Measurements from ENCODE around the gene BSN.

Gene BSN

DNA sequence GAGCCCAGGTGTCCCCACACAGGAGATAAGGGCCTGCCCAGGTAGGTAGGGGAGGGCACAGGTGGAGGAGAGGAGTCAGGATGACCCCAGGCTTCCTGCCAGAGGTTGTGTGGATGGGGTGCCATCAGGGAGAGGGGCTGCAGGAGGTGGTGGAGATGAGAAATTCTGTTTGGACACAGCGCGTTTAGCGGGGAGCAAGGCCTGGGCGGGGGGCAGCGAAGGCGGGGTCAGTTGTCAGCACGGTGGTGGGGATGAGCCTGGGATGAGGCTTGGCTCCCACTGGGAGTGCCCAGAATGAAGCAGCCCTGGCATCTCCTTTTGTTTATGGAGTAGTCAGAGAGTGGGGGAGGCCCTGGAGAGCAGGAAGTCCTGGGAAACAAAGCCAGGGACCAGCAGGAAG lies 149.7 kb downstream of the BSN start:
- no peaks in the 10 kb centered on the region for H3F3A ChIP-seq (ENCODE audit: insufficient read depth)
- no peaks in the 10 kb centered on the region for H3K36me3 ChIP-seq (ENCODE audit: low read length)
- no peak overlapping the region for H3K9ac ChIP-seq (ENCODE audit: low read length)
- no peak overlapping the region for H2AFZ ChIP-seq (ENCODE audit: low read depth, low read length, severe bottlenecking)
- H3K79me2 ChIP-seq (ENCODE audit: insufficient read depth, low read length): no peaks in the 10 kb centered on the region
- no peak overlapping the region for H3K4me3 ChIP-seq (ENCODE audit: insufficient read depth, low read length, poor library complexity, severe bottlenecking)
- TF ChIP-seq EZH2phosphoT487 (conservative IDR thresholded peaks at IDR 0.05; ENCODE audit: low read length): no peak
- TF ChIP-seq, protein P1, sequence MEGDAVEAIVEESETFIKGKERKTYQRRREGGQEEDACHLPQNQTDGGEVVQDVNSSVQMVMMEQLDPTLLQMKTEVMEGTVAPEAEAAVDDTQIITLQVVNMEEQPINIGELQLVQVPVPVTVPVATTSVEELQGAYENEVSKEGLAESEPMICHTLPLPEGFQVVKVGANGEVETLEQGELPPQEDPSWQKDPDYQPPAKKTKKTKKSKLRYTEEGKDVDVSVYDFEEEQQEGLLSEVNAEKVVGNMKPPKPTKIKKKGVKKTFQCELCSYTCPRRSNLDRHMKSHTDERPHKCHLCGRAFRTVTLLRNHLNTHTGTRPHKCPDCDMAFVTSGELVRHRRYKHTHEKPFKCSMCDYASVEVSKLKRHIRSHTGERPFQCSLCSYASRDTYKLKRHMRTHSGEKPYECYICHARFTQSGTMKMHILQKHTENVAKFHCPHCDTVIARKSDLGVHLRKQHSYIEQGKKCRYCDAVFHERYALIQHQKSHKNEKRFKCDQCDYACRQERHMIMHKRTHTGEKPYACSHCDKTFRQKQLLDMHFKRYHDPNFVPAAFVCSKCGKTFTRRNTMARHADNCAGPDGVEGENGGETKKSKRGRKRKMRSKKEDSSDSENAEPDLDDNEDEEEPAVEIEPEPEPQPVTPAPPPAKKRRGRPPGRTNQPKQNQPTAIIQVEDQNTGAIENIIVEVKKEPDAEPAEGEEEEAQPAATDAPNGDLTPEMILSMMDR (IDR thresholded peaks at IDR 0.05; ENCODE audit: insufficient read depth, low read length, poor library complexity, severe bottlenecking): no peak
- H4K20me1 ChIP-seq (ENCODE audit: low read depth, low read length): no peaks in the 10 kb centered on the region
- H3K9me3 ChIP-seq (ENCODE audit: insufficient read depth, low read length): no peaks in the 10 kb centered on the region
- H3K4me2 ChIP-seq (ENCODE audit: low read depth, low read length, poor library complexity, severe bottlenecking): no peak overlapping the region
- H3K27me3 ChIP-seq (ENCODE audit: low read length): no peaks in the 10 kb centered on the region
- H3K27ac ChIP-seq (ENCODE audit: low read depth, low read length): no peak overlapping the region
- no peaks in the 10 kb centered on the region for H3K9me2 ChIP-seq (replicated peaks; ENCODE audit: insufficient read depth, low read length)

DNA sequence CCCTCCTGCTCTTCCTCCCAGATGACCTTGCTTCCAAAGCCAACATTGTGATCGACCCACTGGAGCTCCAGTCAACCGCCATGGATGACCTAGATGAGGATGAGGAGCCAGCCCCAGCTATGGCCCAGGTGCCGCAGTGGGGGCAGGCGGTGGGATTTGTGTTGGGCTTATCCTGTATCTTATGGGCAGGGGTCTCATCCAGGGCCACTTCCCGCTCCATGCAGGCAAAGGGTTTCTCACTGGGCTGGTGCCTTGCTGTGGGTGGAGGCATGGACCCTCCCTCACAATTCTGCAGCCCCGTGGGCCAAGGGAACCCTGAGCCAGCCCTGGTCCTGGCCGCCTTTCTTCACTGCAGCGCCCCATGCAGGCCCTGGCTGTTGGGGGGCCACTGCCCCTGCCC lies 150.4 kb downstream of the BSN start:
- H3K27ac ChIP-seq (ENCODE audit: low read depth, low read length): no peak overlapping the region
- no peak overlapping the region for H2AFZ ChIP-seq (ENCODE audit: low read depth, low read length, severe bottlenecking)
- no peak for TF ChIP-seq EZH2phosphoT487 (conservative IDR thresholded peaks at IDR 0.05; ENCODE audit: low read length)
- TF ChIP-seq, protein P1 (IDR thresholded peaks at IDR 0.05; ENCODE audit: insufficient read depth, low read length, poor library complexity, severe bottlenecking): no peak
- H3K9me3 ChIP-seq (ENCODE audit: insufficient read depth, low read length): no peaks in the 10 kb centered on the region
- no peak overlapping the region for H3K4me2 ChIP-seq (ENCODE audit: low read depth, low read length, poor library complexity, severe bottlenecking)
- no peaks in the 10 kb centered on the region for H3F3A ChIP-seq (ENCODE audit: insufficient read depth)
- no peaks in the 10 kb centered on the region for H3K36me3 ChIP-seq (ENCODE audit: low read length)
- no peak overlapping the region for H3K4me3 ChIP-seq (ENCODE audit: insufficient read depth, low read length, poor library complexity, severe bottlenecking)
- no peaks in the 10 kb centered on the region for H3K9me2 ChIP-seq (replicated peaks; ENCODE audit: insufficient read depth, low read length)
- no peak overlapping the region for H3K9ac ChIP-seq (ENCODE audit: low read length)
- H3K27me3 ChIP-seq (ENCODE audit: low read length): no peaks in the 10 kb centered on the region
- H4K20me1 ChIP-seq (ENCODE audit: low read depth, low read length): no peaks in the 10 kb centered on the region
- no peaks in the 10 kb centered on the region for H3K79me2 ChIP-seq (ENCODE audit: insufficient read depth, low read length)

DNA sequence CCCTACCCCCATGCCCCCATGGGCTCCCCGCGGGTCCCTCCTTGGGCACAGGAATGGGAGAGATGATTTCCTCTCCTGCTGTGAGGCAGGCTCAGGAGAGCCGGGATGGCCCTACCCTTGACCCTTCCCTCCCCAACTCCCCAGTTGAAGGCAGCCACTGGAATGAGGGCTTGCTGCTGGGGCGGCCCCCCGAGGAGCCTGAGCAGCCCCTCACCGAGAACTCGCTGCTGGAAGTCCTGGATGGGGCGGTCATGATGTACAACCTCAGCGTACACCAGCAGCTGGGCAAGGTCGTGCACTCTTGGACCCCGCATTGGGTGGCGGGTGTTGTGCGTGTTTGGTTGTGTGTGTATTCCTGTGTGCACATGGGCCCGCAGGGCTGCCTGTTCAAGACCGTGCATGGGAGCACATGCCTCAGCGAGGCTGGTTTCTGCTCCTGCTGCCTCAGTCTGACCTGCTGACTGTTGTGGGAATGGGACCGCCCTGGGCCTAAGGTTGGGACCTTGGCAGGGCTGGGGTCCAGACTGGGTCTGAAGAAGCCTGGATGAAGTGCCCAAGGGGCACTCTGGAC lies 151.2 kb downstream of the BSN start:
- Histone ChIP-seq H3K9me2 (replicated peaks; ENCODE audit: insufficient read depth, low read length) (no peaks in the 10 kb centered on the region), H3K27ac (ENCODE audit: low read depth, low read length) (no peak overlapping the region), H4K20me1 (ENCODE audit: low read depth, low read length) (no peaks in the 10 kb centered on the region), H3K79me2 (ENCODE audit: insufficient read depth, low read length) (no peaks in the 10 kb centered on the region), H3K27me3 (ENCODE audit: low read length) (no peaks in the 10 kb centered on the region), H3K9me3 (ENCODE audit: insufficient read depth, low read length) (no peaks in the 10 kb centered on the region), H3K4me3 (ENCODE audit: insufficient read depth, low read length, poor library complexity, severe bottlenecking) (no peak overlapping the region), H3K9ac (ENCODE audit: low read length) (no peak overlapping the region), H3K4me2 (ENCODE audit: low read depth, low read length, poor library complexity, severe bottlenecking) (no peak overlapping the region), H2AFZ (ENCODE audit: low read depth, low read length, severe bottlenecking) (no peak overlapping the region), H3F3A (ENCODE audit: insufficient read depth) (no peaks in the 10 kb centered on the region), H3K36me3 (ENCODE audit: low read length) (no peaks in the 10 kb centered on the region)
- no peak for TF ChIP-seq EZH2phosphoT487 (conservative IDR thresholded peaks at IDR 0.05; ENCODE audit: low read length)
- TF ChIP-seq, protein P1 (IDR thresholded peaks at IDR 0.05; ENCODE audit: insufficient read depth, low read length, poor library complexity, severe bottlenecking): no peak

Data from SU-DHL-6 (cell line).